Measurements from ENCODE around the gene EEIG1. TPM values are rescaled to one million over a fixed set of nuclear protein-coding genes. Genes with fewer than 3 reads are reported as not detected.

The EEIG1 gene
- total RNA-seq, 2 experiments from 2014 or later: 77.2 to 83.8 TPM

- Mint-ChIP-seq H3K4me1 (peaks cover 59% of the 10 kb centered on the region), H3K27me3 (no peaks in the 10 kb centered on the region), H3K9me3 (no peaks in the 10 kb centered on the region)
These were observed 34.1 kb downstream of the EEIG1 start for GRCh38 chr9:127946728-127947127.

GRCh38 chr9:127945942-127946341, 34.8 kb downstream of the EEIG1 start:
- no peak for DNase-seq
- H3K9me3 Mint-ChIP-seq: no peaks in the 10 kb centered on the region
- H3K4me1 Mint-ChIP-seq: peaks cover 53% of the 10 kb centered on the region
- H3K36me3 Mint-ChIP-seq: peaks cover 24% of the 10 kb centered on the region
- H3K27ac Mint-ChIP-seq: peak overlapping the region; percentile 54
- H3K4me3 Mint-ChIP-seq: no peak overlapping the region
- H3K27me3 Mint-ChIP-seq: no peaks in the 10 kb centered on the region

More at GRCh38 chr9:127946728-127947127, 34.1 kb downstream of the EEIG1 start:
- no peak overlapping the region for H3K4me3 Mint-ChIP-seq
- no peak for DNase-seq
- peak overlapping the region; percentile 74 for H3K27ac Mint-ChIP-seq
- H3K36me3 Mint-ChIP-seq: peaks cover 28% of the 10 kb centered on the region

- Mint-ChIP-seq H3K9me3 (no peaks in the 10 kb centered on the region), H3K27me3 (no peaks in the 10 kb centered on the region), H3K36me3 (peaks cover 20% of the 10 kb centered on the region), H3K27ac (peak overlapping the region; percentile 42), H3K4me3 (no peak overlapping the region), H3K4me1 (peaks cover 46% of the 10 kb centered on the region)
- DNase-seq: no peak
These were observed 35.5 kb downstream of the EEIG1 start for GRCh38 chr9:127945338-127945737.

- no peak for DNase-seq
- H3K36me3 Mint-ChIP-seq: peaks cover 17% of the 10 kb centered on the region
- no peak overlapping the region for H3K4me3 Mint-ChIP-seq
- H3K27me3 Mint-ChIP-seq: no peaks in the 10 kb centered on the region
- peaks cover 40% of the 10 kb centered on the region for H3K4me1 Mint-ChIP-seq
- H3K27ac Mint-ChIP-seq: peak overlapping the region; percentile 60
- H3K9me3 Mint-ChIP-seq: no peaks in the 10 kb centered on the region
These were observed 36.1 kb downstream of the EEIG1 start for GRCh38 chr9:127944586-127945218.

GRCh38 chr9:127943731-127944144, 37.1 kb downstream of the EEIG1 start:
- Mint-ChIP-seq H3K27me3 (no peaks in the 10 kb centered on the region), H3K4me3 (no peak overlapping the region), H3K27ac (peak overlapping the region; percentile 88), H3K36me3 (peaks cover 17% of the 10 kb centered on the region), H3K4me1 (peaks cover 37% of the 10 kb centered on the region), H3K9me3 (no peaks in the 10 kb centered on the region)
- DNase-seq: peak; percentile 84

GRCh38 chr9:127943011-127943662, 37.7 kb downstream of the EEIG1 start:
- no peak overlapping the region for H3K4me3 Mint-ChIP-seq
- peaks cover 35% of the 10 kb centered on the region for H3K4me1 Mint-ChIP-seq
- no peaks in the 10 kb centered on the region for H3K9me3 Mint-ChIP-seq
- H3K27me3 Mint-ChIP-seq: no peaks in the 10 kb centered on the region
- H3K27ac Mint-ChIP-seq: peak overlapping the region; percentile 66
- DNase-seq: no peak
- peaks cover 17% of the 10 kb centered on the region for H3K36me3 Mint-ChIP-seq

GRCh38 chr9:127942216-127943010, 38.4 kb downstream of the EEIG1 start:
- Mint-ChIP-seq H3K4me3 (no peak overlapping the region), H3K9me3 (no peaks in the 10 kb centered on the region), H3K4me1 (peaks cover 32% of the 10 kb centered on the region), H3K27ac (peak overlapping the region; percentile 66), H3K27me3 (peaks cover 4% of the 10 kb centered on the region), H3K36me3 (peaks cover 15% of the 10 kb centered on the region)
- peak; percentile 58 for DNase-seq

- Mint-ChIP-seq H3K4me3 (no peak overlapping the region), H3K27ac (no peak overlapping the region), H3K36me3 (peaks cover 17% of the 10 kb centered on the region), H3K27me3 (peaks cover 4% of the 10 kb centered on the region), H3K4me1 (peaks cover 28% of the 10 kb centered on the region), H3K9me3 (no peaks in the 10 kb centered on the region)
- no peak for DNase-seq
These were observed 38.9 kb downstream of the EEIG1 start for GRCh38 chr9:127941961-127942215.

GRCh38 chr9:127941062-127941960, 39.5 kb downstream of the EEIG1 start:
- H3K27me3 Mint-ChIP-seq: peaks cover 4% of the 10 kb centered on the region
- H3K4me1 Mint-ChIP-seq: peaks cover 31% of the 10 kb centered on the region
- no peak overlapping the region for H3K4me3 Mint-ChIP-seq
- no peaks in the 10 kb centered on the region for H3K9me3 Mint-ChIP-seq
- peaks cover 18% of the 10 kb centered on the region for H3K36me3 Mint-ChIP-seq
- DNase-seq: no peak
- peak overlapping the region; percentile 65 for H3K27ac Mint-ChIP-seq

- H3K27ac Mint-ChIP-seq: peak overlapping the region; percentile 65
- DNase-seq: no peak
- no peaks in the 10 kb centered on the region for H3K9me3 Mint-ChIP-seq
- H3K4me1 Mint-ChIP-seq: peaks cover 36% of the 10 kb centered on the region
- peaks cover 4% of the 10 kb centered on the region for H3K27me3 Mint-ChIP-seq
- no peak overlapping the region for H3K4me3 Mint-ChIP-seq
- H3K36me3 Mint-ChIP-seq: peaks cover 26% of the 10 kb centered on the region
These were observed 40.2 kb downstream of the EEIG1 start for GRCh38 chr9:127940593-127940992.

- no peak for DNase-seq
- Mint-ChIP-seq H3K27ac (peak overlapping the region; percentile 80), H3K4me3 (peak overlapping the region; percentile 40), H3K4me1 (peaks cover 28% of the 10 kb centered on the region), H3K36me3 (peaks cover 24% of the 10 kb centered on the region), H3K9me3 (no peaks in the 10 kb centered on the region), H3K27me3 (peaks cover 4% of the 10 kb centered on the region)
These were observed 42.5 kb downstream of the EEIG1 start for GRCh38 chr9:127938298-127938690.

GRCh38 chr9:127937388-127938297, 43.1 kb downstream of the EEIG1 start, which contains the start of gene DPM2:
Gene DPM2, minus strand, starts transcription at chr9:127937854. Its CDS starts 34 bp downstream, at chr9:127937820.
- H3K27ac Mint-ChIP-seq: peak within 1 kb of the TSS; percentile 94
- peaks cover 23% of the 10 kb centered on the region for H3K4me1 Mint-ChIP-seq
- peak within 1 kb of the TSS; percentile 95 for H3K4me3 Mint-ChIP-seq
- H3K9me3 Mint-ChIP-seq: no peaks in the 10 kb centered on the region
- H3K27me3 Mint-ChIP-seq: peaks cover 4% of the 10 kb centered on the region
- peaks cover 25% of the 10 kb centered on the region for H3K36me3 Mint-ChIP-seq
- peak; percentile 93 for DNase-seq

- no peak for DNase-seq
- peak overlapping the region; percentile 95 for H3K4me3 Mint-ChIP-seq
- peaks cover 4% of the 10 kb centered on the region for H3K27me3 Mint-ChIP-seq
- H3K36me3 Mint-ChIP-seq: peaks cover 22% of the 10 kb centered on the region
- H3K27ac Mint-ChIP-seq: peak overlapping the region; percentile 94
- peaks cover 23% of the 10 kb centered on the region for H3K4me1 Mint-ChIP-seq
- H3K9me3 Mint-ChIP-seq: no peaks in the 10 kb centered on the region
These were observed 43.8 kb downstream of the EEIG1 start for GRCh38 chr9:127937056-127937387.

- Mint-ChIP-seq H3K36me3 (peaks cover 22% of the 10 kb centered on the region), H3K27ac (peak overlapping the region; percentile 94), H3K9me3 (no peaks in the 10 kb centered on the region), H3K4me1 (peaks cover 25% of the 10 kb centered on the region), H3K27me3 (peaks cover 4% of the 10 kb centered on the region), H3K4me3 (peak overlapping the region; percentile 95)
- no peak for DNase-seq
These were observed 44.4 kb downstream of the EEIG1 start for GRCh38 chr9:127936347-127936852.
